HG03342 (cell line): ENCODE results near the gene HMG20B.
A peak's percentile ranks its signal among the peaks of the same experiment; 100 is the strongest.

Experiments
- ATAC-seq: cut with Tn5 transposase; IDR thresholded peaks from one replicate; pipeline ENCODE4 v1.9.1; 2021; ENCODE audit warnings: mild to moderate bottlenecking, moderate library complexity; ENCODE audit not compliant: unreplicated experiment

HMG20B gene

GRCh38 chr19:3618811-3619630, 46.3 kb downstream of the HMG20B start:
- ATAC-seq, result no peak

GRCh38 chr19:3619631-3620012, 46.9 kb downstream of the HMG20B start:
- no peak for ATAC-seq

- no peak for ATAC-seq
Measured at GRCh38 chr19:3620145-3620816, 47.5 kb downstream of the HMG20B start.

GRCh38 chr19:3620817-3621547, 48.2 kb downstream of the HMG20B start:
- ATAC-seq, result no peak

GRCh38 chr19:3621689-3622088, 48.9 kb downstream of the HMG20B start:
- ATAC-seq, result no peak

GRCh38 chr19:3622224-3622623, 49.5 kb downstream of the HMG20B start:
- no peak for ATAC-seq

GRCh38 chr19:3623716-3624115, 51.0 kb downstream of the HMG20B start:
- ATAC-seq, result no peak

- no peak for ATAC-seq
Measured at GRCh38 chr19:3625996-3626472, 53.3 kb downstream of the HMG20B start.

- peak; percentile 89 for ATAC-seq
Measured at GRCh38 chr19:3626473-3627350, 54.0 kb downstream of the HMG20B start, which contains the start of gene CACTIN. TSS of gene CACTIN (minus strand) at chr19:3626790. CDS start at chr19:3626762, 28 bp downstream.

- no peak for ATAC-seq
Measured at GRCh38 chr19:3627351-3627723, 54.6 kb downstream of the HMG20B start.
